ENCODE data around the gene ZFHX3. TPM values are rescaled to one million over a fixed set of nuclear protein-coding genes. Genes with fewer than 3 reads are reported as not detected.
A peak's percentile ranks its signal among the peaks of the same experiment; 100 is the strongest.

ZFHX3 gene
- total RNA-seq, 4 donors from 2014 or later, result 36.3 to 44.0 (median 38.1) TPM

- 5 to 7% methylated on average over 17 of the region's 17 CpGs for WGBS, 2 donors
- TF ChIP-seq CTCF (IDR thresholded peaks at IDR 0.05) (no peak), EP300 (IDR thresholded peaks at IDR 0.05) (no peak), POLR2A (IDR thresholded peaks at IDR 0.05) (no peak)
- Histone ChIP-seq H3K27ac (peak overlapping the region; percentile 5 to 86 (median 61)), H3K36me3 (no peaks in the 10 kb centered on the region), H3K4me1 (peaks cover 0 to 52% (median 24%) of the 10 kb centered on the region in 4 donors), H3K27me3 (peaks cover 0 to 11% of the 10 kb centered on the region in 2 donors), H3K9me3 (no peaks in the 10 kb centered on the region), H3K4me3 (peak overlapping the region in 3 of 4 donors; percentile 10 to 43 (median 14))
- no peak for DNase-seq (ENCODE audit: low spot score in 2 of 2)
These were observed 23.4 kb upstream of the ZFHX3 start for GRCh38 chr16:73071131-73071940.

- DNase-seq (ENCODE audit: low spot score in 2 of 2), result no peak
- Histone ChIP-seq H3K27ac (peak overlapping the region; percentile 15 to 89 (median 64)), H3K9me3 (no peaks in the 10 kb centered on the region), H3K36me3 (no peaks in the 10 kb centered on the region), H3K27me3 (peaks cover 0 to 25% of the 10 kb centered on the region in 2 donors), H3K4me3 (no peak overlapping the region), H3K4me1 (peaks cover 0 to 68% (median 31%) of the 10 kb centered on the region in 4 donors)
- WGBS, 2 donors, result 86 to 87% methylated on average over 5 of the region's 5 CpGs
- TF ChIP-seq POLR2A (IDR thresholded peaks at IDR 0.05) (no peak), CTCF (IDR thresholded peaks at IDR 0.05) (no peak), EP300 (IDR thresholded peaks at IDR 0.05) (no peak)
These were observed 21.8 kb upstream of the ZFHX3 start for GRCh38 chr16:73069581-73070262.

- H3K9me3 ChIP-seq, result no peaks in the 10 kb centered on the region
- H3K36me3 ChIP-seq, result no peaks in the 10 kb centered on the region
- H3K4me3 ChIP-seq, result no peak overlapping the region
- 71 to 72% methylated on average over 12 of the region's 12 CpGs for WGBS, 2 donors
- peak in 1 of 2 donors; percentile 61 for DNase-seq (ENCODE audit: low spot score in 2 of 2)
- peaks cover 0 to 33% of the 10 kb centered on the region in 2 donors for H3K27me3 ChIP-seq
- H3K27ac ChIP-seq, result peak overlapping the region; percentile 41 to 89 (median 72)
- H3K4me1 ChIP-seq, result peaks cover 0 to 77% (median 31%) of the 10 kb centered on the region in 4 donors
- peak; percentile 11 to 19 for TF ChIP-seq POLR2A (IDR thresholded peaks at IDR 0.05)
- TF ChIP-seq EP300 (IDR thresholded peaks at IDR 0.05), result peak in 1 of 2 donors; percentile 75
- TF ChIP-seq CTCF (IDR thresholded peaks at IDR 0.05), result no peak
These were observed 20.8 kb upstream of the ZFHX3 start for GRCh38 chr16:73068541-73069401.

GRCh38 chr16:73067671-73068540 lies 20.0 kb upstream of the ZFHX3 start:
- Histone ChIP-seq H3K27ac (peak overlapping the region; percentile 41 to 89 (median 72)), H3K9me3 (no peaks in the 10 kb centered on the region), H3K4me3 (no peak overlapping the region), H3K4me1 (peaks cover 0 to 85% (median 33%) of the 10 kb centered on the region in 4 donors), H3K27me3 (peaks cover 0 to 38% of the 10 kb centered on the region in 2 donors), H3K36me3 (no peaks in the 10 kb centered on the region)
- no peak for TF ChIP-seq CTCF (IDR thresholded peaks at IDR 0.05)
- TF ChIP-seq EP300 (IDR thresholded peaks at IDR 0.05), result no peak
- TF ChIP-seq POLR2A (IDR thresholded peaks at IDR 0.05), result no peak
- WGBS, 2 donors, result 79 to 82% methylated on average over 5 of the region's 5 CpGs
- no peak for DNase-seq (ENCODE audit: low spot score in 2 of 2)

Data from tibial nerve (tissue), 4 donors.